GM12878 (cell line): ENCODE measurements around the gene EMP3.

Experiments used
- HDAC6 ChIP-seq: fragments of 200-600 bp; sonication (generic); IDR thresholded peaks from one replicate; pipeline ENCODE4 v1.8.0; 2017; ENCODE audit warnings: antibody characterized with exemption; ENCODE audit not compliant: unreplicated experiment
- MEF2A ChIP-seq: IDR thresholded peaks from 2 replicates; pipeline ENCODE4 v1.6.1; 2011; ENCODE audit warnings: low read depth, mild to moderate bottlenecking, low read length, moderate library complexity; ENCODE audit not compliant: insufficient read depth
- TF ChIP-seq, protein P1 (sequence below): IDR thresholded peaks from 2 replicates; pipeline ENCODE4 v1.6.1; 2012; ENCODE audit warnings: low read depth, low read length, improper control_type of control experiment

DNA sequence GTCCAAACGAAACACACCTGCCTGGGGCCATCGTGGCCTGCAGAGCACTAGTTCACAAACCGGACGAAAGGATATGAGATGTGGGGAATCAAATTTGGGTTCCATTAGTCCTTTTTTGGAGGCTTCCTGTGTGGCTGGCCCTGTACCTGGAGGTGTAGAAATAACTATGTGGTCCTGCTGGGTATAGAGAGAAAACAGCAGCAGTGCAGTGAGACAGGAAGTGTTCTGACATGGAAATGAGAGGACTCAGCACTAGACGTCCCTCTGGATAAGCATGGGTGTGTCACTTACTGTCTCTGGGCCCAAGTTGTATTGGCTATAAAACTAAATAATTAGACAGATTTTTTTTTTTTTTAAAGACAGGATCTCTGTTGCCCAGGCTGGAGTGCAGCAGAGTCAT is 53.7 kb downstream of the EMP3 start:
- TF ChIP-seq MEF2A (no peak), HDAC6 (no peak)
- TF ChIP-seq, protein P1, sequence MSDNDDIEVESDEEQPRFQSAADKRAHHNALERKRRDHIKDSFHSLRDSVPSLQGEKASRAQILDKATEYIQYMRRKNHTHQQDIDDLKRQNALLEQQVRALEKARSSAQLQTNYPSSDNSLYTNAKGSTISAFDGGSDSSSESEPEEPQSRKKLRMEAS: no peak
